Stimulated activated CD8-positive, alpha-beta memory T cell treated with anti-CD3 and anti-CD28 coated beads, Interleukin-4, amount 100 ng/mL, for 24 hours (primary cell): ENCODE measurements around the gene TFEB.

Experiments
- DNase-seq: peaks from one replicate; pipeline ENCODE4 v3.0.0-alpha.2; 2020; ENCODE audit warnings: low read depth

Gene TFEB

GRCh38 chr6:41736800-41737555 lies 1.6 kb upstream of the TFEB start:
- no peak for DNase-seq

GRCh38 chr6:41736186-41736733 lies 852 bp upstream of the TFEB start:
- no peak for DNase-seq

GRCh38 chr6:41734666-41735426 lies 562 bp downstream of the TFEB start:
- peak; percentile 59 for DNase-seq

- peak; percentile 40 for DNase-seq
These were observed 1.4 kb downstream of the TFEB start for GRCh38 chr6:41733707-41734665.

- DNase-seq: no peak
These were observed 2.1 kb downstream of the TFEB start for GRCh38 chr6:41733360-41733706.

GRCh38 chr6:41732591-41733359 lies 2.6 kb downstream of the TFEB start:
- peak; percentile 53 for DNase-seq

- no peak for DNase-seq
These were observed 3.3 kb downstream of the TFEB start for GRCh38 chr6:41732149-41732548.

GRCh38 chr6:41731561-41732086 lies 3.8 kb downstream of the TFEB start:
- DNase-seq: no peak

GRCh38 chr6:41730531-41731436 lies 4.6 kb downstream of the TFEB start:
- no peak for DNase-seq

- no peak for DNase-seq
These were observed 5.8 kb downstream of the TFEB start for GRCh38 chr6:41729624-41730023.

- no peak for DNase-seq
These were observed 6.5 kb downstream of the TFEB start for GRCh38 chr6:41728954-41729353.

GRCh38 chr6:41728073-41728936 lies 7.1 kb downstream of the TFEB start:
- DNase-seq: no peak

GRCh38 chr6:41727705-41728072 lies 7.7 kb downstream of the TFEB start:
- DNase-seq: no peak

- DNase-seq: no peak
These were observed 8.5 kb downstream of the TFEB start for GRCh38 chr6:41726876-41727275.

- no peak for DNase-seq
These were observed 10.6 kb downstream of the TFEB start for GRCh38 chr6:41724586-41725501.

- DNase-seq: no peak
These were observed 11.2 kb downstream of the TFEB start for GRCh38 chr6:41724228-41724580.

GRCh38 chr6:41723530-41724227 lies 11.7 kb downstream of the TFEB start:
- DNase-seq: no peak
